ENCODE measurements around the gene LCOR.

LCOR gene

GRCh38 chr10:96972264-96972663 is 140.2 kb downstream of the LCOR start:
- TF ChIP-seq CTCF (conservative IDR thresholded peaks at IDR 0.05; ENCODE audit: low read length): no peak
- no peak for DNase-seq (ENCODE audit: low read depth)
- H3K4me3 ChIP-seq (ENCODE audit: low read length): no peak overlapping the region

DNA sequence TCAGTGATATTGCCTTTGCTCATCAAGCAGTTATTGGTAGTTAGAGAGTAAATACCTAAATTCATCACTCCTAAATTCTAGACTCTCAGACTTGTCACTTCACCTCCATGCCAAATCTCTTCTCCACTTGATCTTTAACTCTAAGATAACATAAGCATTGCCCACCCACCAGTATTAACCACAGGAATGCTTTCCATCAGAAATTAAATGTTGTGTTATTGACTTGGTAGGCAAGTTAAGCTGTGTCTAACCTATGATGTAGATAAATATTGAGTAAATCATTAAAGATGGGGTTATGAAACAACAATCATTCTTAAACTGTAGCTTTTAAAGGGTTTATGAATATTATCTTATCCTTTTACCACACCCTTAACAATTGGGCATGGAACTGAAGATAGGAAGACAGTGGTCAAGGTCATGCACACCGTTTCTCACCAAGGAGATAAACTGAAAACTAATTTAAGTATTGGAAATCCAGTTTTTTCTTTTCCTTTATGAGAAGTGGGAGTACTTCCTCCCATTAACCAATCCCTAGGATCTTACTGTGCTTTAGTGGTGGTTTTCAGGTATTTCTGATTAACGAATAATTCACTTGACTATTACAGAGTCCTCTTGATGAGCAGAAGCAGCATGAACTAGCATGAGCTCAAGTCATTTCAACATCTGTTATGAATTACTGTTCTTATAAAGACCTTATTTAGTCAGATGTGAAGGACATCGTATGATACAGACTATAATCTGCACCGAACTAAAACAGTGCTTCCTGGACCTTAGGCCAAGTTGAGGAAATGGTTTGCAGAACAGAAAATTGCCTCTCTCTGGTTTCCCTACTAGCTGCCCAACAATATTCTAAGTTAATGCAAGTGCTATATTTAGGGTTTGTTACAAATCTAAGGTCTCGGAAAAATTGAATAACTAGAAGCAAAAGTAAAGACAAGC is 142.0 kb downstream of the LCOR start:
- DNase-seq (ENCODE audit: low read depth): peak; percentile 45
- no peak overlapping the region for H3K4me3 ChIP-seq (ENCODE audit: low read length)

GRCh38 chr10:96975136-96975535 is 143.0 kb downstream of the LCOR start:
- DNase-seq (ENCODE audit: low read depth): no peak
- H3K4me3 ChIP-seq (ENCODE audit: low read length): no peak overlapping the region
- no peak for TF ChIP-seq CTCF (conservative IDR thresholded peaks at IDR 0.05; ENCODE audit: low read length)

More for the DNA sequence above, 142.0 kb downstream of the LCOR start:
- no peak for TF ChIP-seq CTCF (conservative IDR thresholded peaks at IDR 0.05; ENCODE audit: low read length)

GRCh38 chr10:96978621-96979154 is 146.6 kb downstream of the LCOR start:
- TF ChIP-seq CTCF (conservative IDR thresholded peaks at IDR 0.05; ENCODE audit: low read length): no peak
- no peak overlapping the region for H3K4me3 ChIP-seq (ENCODE audit: low read length)
- no peak for DNase-seq (ENCODE audit: low read depth)

DNA sequence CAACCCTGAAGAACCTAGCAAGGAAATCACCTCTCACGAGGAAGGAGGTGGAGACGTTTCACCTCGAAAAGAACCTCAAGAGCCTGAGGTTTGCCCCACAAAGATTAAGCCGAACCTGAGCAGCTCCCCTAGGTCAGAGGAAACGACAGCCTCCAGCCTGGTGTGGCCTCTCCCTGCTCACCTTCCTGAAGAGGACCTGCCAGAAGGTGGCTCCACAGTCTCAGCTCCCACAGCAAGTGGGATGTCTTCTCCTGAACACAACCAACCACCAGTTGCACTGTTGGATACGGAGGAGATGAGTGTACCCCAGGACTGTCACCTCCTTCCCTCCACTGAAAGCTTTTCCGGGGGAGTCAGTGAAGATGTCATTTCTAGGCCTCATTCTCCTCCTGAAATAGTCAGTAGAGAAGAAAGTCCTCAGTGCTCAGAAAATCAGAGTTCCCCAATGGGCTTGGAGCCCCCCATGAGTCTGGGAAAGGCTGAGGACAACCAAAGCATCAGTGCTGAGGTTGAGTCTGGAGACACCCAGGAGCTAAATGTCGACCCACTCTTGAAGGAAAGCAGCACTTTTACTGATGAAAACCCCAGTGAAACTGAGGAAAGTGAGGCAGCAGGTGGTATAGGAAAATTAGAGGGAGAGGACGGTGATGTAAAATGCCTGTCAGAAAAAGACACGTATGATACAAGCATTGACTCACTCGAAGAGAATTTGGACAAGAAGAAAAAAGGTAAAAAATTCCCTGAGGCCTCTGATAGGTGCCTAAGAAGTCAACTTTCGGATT is 150.2 kb downstream of the LCOR start:
- no peak for TF ChIP-seq CTCF (conservative IDR thresholded peaks at IDR 0.05; ENCODE audit: low read length)
- no peak overlapping the region for H3K4me3 ChIP-seq (ENCODE audit: low read length)
- no peak for DNase-seq (ENCODE audit: low read depth)

DNA sequence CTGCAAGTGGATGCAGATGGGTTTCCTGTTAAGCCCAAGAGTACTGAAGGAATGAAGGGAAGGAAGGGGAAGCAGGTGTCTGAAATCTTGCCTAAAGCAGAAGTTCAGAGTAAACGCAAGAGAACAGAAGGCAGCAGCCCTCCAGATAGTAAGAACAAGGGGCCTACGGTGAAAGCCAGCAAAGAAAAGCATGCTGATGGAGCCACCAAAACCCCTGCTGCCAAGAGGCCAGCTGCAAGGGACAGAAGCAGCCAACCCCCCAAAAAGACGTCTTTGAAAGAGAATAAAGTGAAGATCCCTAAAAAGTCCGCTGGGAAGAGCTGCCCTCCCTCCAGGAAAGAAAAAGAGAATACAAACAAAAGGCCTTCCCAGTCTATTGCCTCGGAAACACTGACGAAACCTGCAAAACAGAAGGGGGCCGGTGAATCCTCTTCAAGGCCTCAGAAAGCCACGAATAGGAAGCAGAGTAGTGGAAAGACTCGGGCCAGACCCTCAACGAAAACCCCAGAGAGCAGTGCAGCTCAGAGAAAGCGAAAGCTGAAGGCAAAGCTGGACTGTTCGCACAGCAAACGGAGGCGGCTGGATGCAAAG is 152.5 kb downstream of the LCOR start:
- DNase-seq (ENCODE audit: low read depth): no peak
- no peak for TF ChIP-seq CTCF (conservative IDR thresholded peaks at IDR 0.05; ENCODE audit: low read length)
- H3K4me3 ChIP-seq (ENCODE audit: low read length): peak overlapping the region; percentile 36
